Endothelial cell of umbilical vein (primary cell): ENCODE data around the gene ZNF724.

Experiments
- EZH2 ChIP-seq: IDR thresholded peaks from 2 replicates; pipeline ENCODE4 v1.6.1; 2012; ENCODE audit warnings: borderline replicate concordance, low read depth, mild to moderate bottlenecking, moderate library complexity, low read length, inconsistent platforms; ENCODE audit not compliant: severe bottlenecking
- POLR2AphosphoS5 ChIP-seq: IDR thresholded peaks from 2 replicates; pipeline ENCODE4 v1.6.1; 2012; ENCODE audit warnings: low read depth, mild to moderate bottlenecking, control low read depth, low read length, moderate library complexity; ENCODE audit not compliant: insufficient read depth
- TF ChIP-seq, protein P1 (sequence below), 2 donors: IDR thresholded peaks; 1 replicate in 1 of 2; 2 replicates in 1 of 2; pipeline ENCODE4 v1.5.1; 2011; ENCODE audit warnings: low read length in 2 of 2, mild to moderate bottlenecking in 2 of 2, moderate library complexity in 2 of 2, control low read depth in 1 of 2, inconsistent platforms in 1 of 2, low read depth in 1 of 2; ENCODE audit not compliant: insufficient read depth in 1 of 2; ENCODE audit errors: extremely low read depth in 1 of 2
- TF ChIP-seq, protein P2 (sequence below): IDR thresholded peaks from 2 replicates; pipeline ENCODE4 v1.6.1; 2011; ENCODE audit not compliant: insufficient read depth, insufficient read length

DNA sequence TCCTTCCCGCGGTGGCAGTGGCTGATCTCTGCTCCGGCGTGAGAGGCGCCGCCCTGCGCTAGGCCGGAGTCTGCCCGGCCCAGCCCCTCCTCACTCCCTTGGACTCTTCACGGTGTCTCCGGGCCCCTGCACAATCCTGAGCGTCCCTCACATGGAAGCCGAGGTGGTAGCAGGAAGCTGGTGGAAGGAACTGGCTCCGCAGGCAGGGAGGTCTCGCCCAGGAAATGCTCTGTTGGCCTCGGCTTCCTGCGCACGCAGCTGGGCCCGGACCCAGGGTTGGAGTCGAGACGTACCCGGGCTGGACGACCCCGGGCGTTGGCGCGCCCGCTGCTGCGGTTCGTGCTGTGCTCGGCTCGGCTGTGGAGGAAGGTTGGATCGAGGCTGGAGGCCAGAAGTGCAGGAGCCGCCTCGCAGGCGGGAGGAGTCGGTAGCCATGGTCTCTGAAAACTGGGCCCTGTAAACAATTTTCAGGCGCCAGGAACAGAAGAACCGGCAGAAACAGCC lies 46.3 kb downstream of the ZNF724 start:
- TF ChIP-seq, protein P1, sequence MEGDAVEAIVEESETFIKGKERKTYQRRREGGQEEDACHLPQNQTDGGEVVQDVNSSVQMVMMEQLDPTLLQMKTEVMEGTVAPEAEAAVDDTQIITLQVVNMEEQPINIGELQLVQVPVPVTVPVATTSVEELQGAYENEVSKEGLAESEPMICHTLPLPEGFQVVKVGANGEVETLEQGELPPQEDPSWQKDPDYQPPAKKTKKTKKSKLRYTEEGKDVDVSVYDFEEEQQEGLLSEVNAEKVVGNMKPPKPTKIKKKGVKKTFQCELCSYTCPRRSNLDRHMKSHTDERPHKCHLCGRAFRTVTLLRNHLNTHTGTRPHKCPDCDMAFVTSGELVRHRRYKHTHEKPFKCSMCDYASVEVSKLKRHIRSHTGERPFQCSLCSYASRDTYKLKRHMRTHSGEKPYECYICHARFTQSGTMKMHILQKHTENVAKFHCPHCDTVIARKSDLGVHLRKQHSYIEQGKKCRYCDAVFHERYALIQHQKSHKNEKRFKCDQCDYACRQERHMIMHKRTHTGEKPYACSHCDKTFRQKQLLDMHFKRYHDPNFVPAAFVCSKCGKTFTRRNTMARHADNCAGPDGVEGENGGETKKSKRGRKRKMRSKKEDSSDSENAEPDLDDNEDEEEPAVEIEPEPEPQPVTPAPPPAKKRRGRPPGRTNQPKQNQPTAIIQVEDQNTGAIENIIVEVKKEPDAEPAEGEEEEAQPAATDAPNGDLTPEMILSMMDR (IDR thresholded peaks at IDR 0.05; ENCODE audit: extremely low read depth in 1 of 2, insufficient read depth in 1 of 2, low read depth in 1 of 2, low read length in 2 of 2): no peak
- no peak for TF ChIP-seq POLR2AphosphoS5
- TF ChIP-seq EZH2: no peak
- TF ChIP-seq, protein P2, sequence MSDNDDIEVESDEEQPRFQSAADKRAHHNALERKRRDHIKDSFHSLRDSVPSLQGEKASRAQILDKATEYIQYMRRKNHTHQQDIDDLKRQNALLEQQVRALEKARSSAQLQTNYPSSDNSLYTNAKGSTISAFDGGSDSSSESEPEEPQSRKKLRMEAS: no peak
